Liver (tissue), 9 donors: Measurements from ENCODE around the gene ADORA2B. TPM values are rescaled to one million over a fixed set of nuclear protein-coding genes. Genes with fewer than 3 reads are reported as not detected.

Source experiments
- DNase-seq: peaks from one replicate; pipeline ENCODE4 v3.0.0-alpha.2; 2017; ENCODE audit warnings: low spot score
- H3K27ac ChIP-seq, 2 donors: one replicate each; pipeline ENCODE4 v1.7.0; 2013; ENCODE audit warnings: inconsistent platforms in 2 of 2, low read length in 2 of 2, control low read depth in 1 of 2, low read depth in 1 of 2, mild to moderate bottlenecking in 1 of 2
- H3K27me3 ChIP-seq, 4 donors: one replicate each; pipeline versions ENCODE4 v1.6.1 to v1.7.0; 2013; ENCODE audit warnings: low read length in 3 of 4, inconsistent platforms in 1 of 4, mild to moderate bottlenecking in 1 of 4, moderate library complexity in 1 of 4; ENCODE audit not compliant: control insufficient read depth in 4 of 4, insufficient read depth in 4 of 4
- H3K36me3 ChIP-seq, 4 donors: one replicate each; pipeline versions ENCODE4 v1.6.1 to v1.7.0; 2013; ENCODE audit warnings: low read length in 3 of 4, mild to moderate bottlenecking in 3 of 4, low read depth in 1 of 4, moderate library complexity in 1 of 4; ENCODE audit not compliant: control insufficient read depth in 4 of 4, insufficient read depth in 3 of 4
- H3K4me1 ChIP-seq, 4 donors: one replicate each; pipeline versions ENCODE4 v1.6.1 to v1.7.0; 2013; ENCODE audit warnings: low read length in 3 of 4, mild to moderate bottlenecking in 3 of 4, moderate library complexity in 1 of 4; ENCODE audit not compliant: control insufficient read depth in 4 of 4, insufficient read depth in 4 of 4
- H3K4me3 ChIP-seq, 3 donors: one replicate each; pipeline versions ENCODE4 v1.6.1 to v1.7.0; 2013; ENCODE audit warnings: low read length in 3 of 3, control low read depth in 1 of 3, low read depth in 1 of 3, mild to moderate bottlenecking in 1 of 3
- H3K9ac ChIP-seq, 2 donors: one replicate each; pipeline ENCODE4 v1.7.0; 2013; ENCODE audit warnings: low read length in 2 of 2, mild to moderate bottlenecking in 2 of 2, moderate library complexity in 2 of 2, control low read depth in 1 of 2, low read depth in 1 of 2
- H3K9me3 ChIP-seq, 4 donors: one replicate each; pipeline versions ENCODE4 v1.6.1 to v1.7.0; 2013; ENCODE audit warnings: low read length in 3 of 4; ENCODE audit not compliant: control insufficient read depth in 4 of 4
- ATF3 ChIP-seq: IDR thresholded peaks from 2 replicates; pipeline ENCODE4 v1.6.1; 2016; ENCODE audit warnings: antibody characterized with exemption
- CTCF ChIP-seq: fragments of 150-350 bp; IDR thresholded peaks from 2 replicates; pipeline ENCODE4 v1.5.1; 2017; ENCODE audit warnings: improper control_type of control experiment, low read depth, low read length; ENCODE audit not compliant: missing input control
- EGR1 ChIP-seq, 2 donors: IDR thresholded peaks; 2 replicates each; pipeline ENCODE4 v1.6.1; 2016 to 2018; ENCODE audit warnings: antibody characterized with exemption in 2 of 2, low read depth in 2 of 2
- GABPA ChIP-seq, 2 donors: IDR thresholded peaks in 1 of 2; conservative IDR thresholded peaks in 1 of 2; 2 replicates each; pipeline ENCODE4 v1.6.1; 2016; ENCODE audit warnings: antibody characterized with exemption in 2 of 2, mild to moderate bottlenecking in 1 of 2, moderate library complexity in 1 of 2
- HNF4A ChIP-seq, 2 donors: conservative IDR thresholded peaks; 2 replicates each; pipeline ENCODE4 v1.6.1; 2016; ENCODE audit warnings: antibody characterized with exemption in 2 of 2, mild to moderate bottlenecking in 2 of 2
- HNF4G ChIP-seq: IDR thresholded peaks from 2 replicates; pipeline ENCODE4 v1.6.1; 2016; ENCODE audit warnings: antibody characterized with exemption
- MAX ChIP-seq: IDR thresholded peaks from 2 replicates; pipeline ENCODE4 v1.6.1; 2016; ENCODE audit warnings: antibody characterized with exemption
- NR2F2 ChIP-seq: IDR thresholded peaks from 2 replicates; pipeline ENCODE4 v1.6.1; 2016; ENCODE audit warnings: antibody characterized with exemption
- RAD21 ChIP-seq, 2 donors: IDR thresholded peaks; 2 replicates each; pipeline ENCODE4 v1.6.1; 2016; ENCODE audit warnings: antibody characterized with exemption in 2 of 2, mild to moderate bottlenecking in 2 of 2
- REST ChIP-seq: IDR thresholded peaks from 2 replicates; pipeline ENCODE4 v1.6.1; 2016; ENCODE audit warnings: antibody characterized with exemption, mild to moderate bottlenecking
- RXRA ChIP-seq, 2 donors: IDR thresholded peaks; 2 replicates each; pipeline ENCODE4 v1.6.1; 2017 to 2018; ENCODE audit warnings: antibody characterized with exemption in 2 of 2, mild to moderate bottlenecking in 1 of 2
- SP1 ChIP-seq: IDR thresholded peaks from 2 replicates; pipeline ENCODE4 v1.6.1; 2018; ENCODE audit warnings: antibody characterized with exemption, mild to moderate bottlenecking
- TAF1 ChIP-seq: conservative IDR thresholded peaks from 2 replicates; pipeline ENCODE4 v1.6.1; 2016; ENCODE audit warnings: antibody characterized with exemption, mild to moderate bottlenecking
- YY1 ChIP-seq: IDR thresholded peaks from 2 replicates; pipeline ENCODE4 v1.6.1; 2016; ENCODE audit warnings: antibody characterized with exemption, mild to moderate bottlenecking
- ZBTB33 ChIP-seq: IDR thresholded peaks from 2 replicates; pipeline ENCODE4 v1.6.1; 2016; ENCODE audit warnings: antibody characterized with exemption
- WGBS: extraction: QIAGEN DNeasy Blood & Tissue Kit; methylation state at CpG from one replicate; pipeline ENCODE4 v1.1.7; 2013; 5-methylcytosine and 5-hydroxymethylcytosine counted together
- polyA plus RNA-seq, 2 donors: library from polyadenylated mRNA; stranded (reverse) in 1 of 2; unstranded in 1 of 2; fragments of 200-250 nt in 1 of 2; fragments of >200 nt in 1 of 2; fragmentation: Nextera tagmentation in 1 of 2; extraction: Ambion mirVana in 1 of 2; gene quantifications; one replicate each; pipeline versions ENCODE4 v1.2.1 to v1.2.3, GENCODE V29; 2013 to 2015
- total RNA-seq, 2 donors: library from RNA; depleted of rRNA; stranded (reverse); fragments of >200 nt; gene quantifications; one replicate each; pipeline ENCODE4 v1.2.3, GENCODE V29; 2014
- donor health status: healthy.
- donor health status: healthy.
- donor health status: healthy.
- donor health status: healthy.
- donor health status: healthy.

ADORA2B gene
- total and polyA plus RNA-seq, 4 donors, result 0.24 to 3.3 (median 0.28) TPM

GRCh38 chr17:15918261-15918660 lies 26.7 kb upstream of the ADORA2B start:
- Histone ChIP-seq H3K4me3 (no peak overlapping the region), H3K27ac (no peak overlapping the region), H3K27me3 (peaks cover 0 to 3% (median 0%) of the 10 kb centered on the region in 4 donors), H3K9me3 (peaks cover 0 to 5% (median 0%) of the 10 kb centered on the region in 4 donors), H3K9ac (no peak overlapping the region), H3K4me1 (peaks cover 0 to 5% (median 0%) of the 10 kb centered on the region in 4 donors), H3K36me3 (no peaks in the 10 kb centered on the region)
- DNase-seq, result no peak
- 94% methylated on average over 11 of the region's 11 CpGs for WGBS
- no peak for TF ChIP-seq NR2F2
- no peak for TF ChIP-seq GABPA (IDR thresholded peaks at IDR 0.05 in 1 of 2, conservative IDR thresholded peaks at IDR 0.05 in 1 of 2)
- no peak for TF ChIP-seq HNF4G
- TF ChIP-seq TAF1, result no peak
- TF ChIP-seq REST, result no peak
- no peak for TF ChIP-seq RAD21 (IDR thresholded peaks at IDR 0.05)
- no peak for TF ChIP-seq RXRA (IDR thresholded peaks at IDR 0.05)
- no peak for TF ChIP-seq CTCF
- TF ChIP-seq ZBTB33, result no peak
- no peak for TF ChIP-seq MAX
- no peak for TF ChIP-seq ATF3

GRCh38 chr17:15918661-15919259 lies 26.2 kb upstream of the ADORA2B start:
- no peak overlapping the region for H3K27ac ChIP-seq
- no peak overlapping the region for H3K4me3 ChIP-seq
- H3K4me1 ChIP-seq, result peaks cover 0 to 5% (median 0%) of the 10 kb centered on the region in 4 donors
- 91% methylated on average over 9 of the region's 9 CpGs for WGBS
- peaks cover 0 to 3% (median 0%) of the 10 kb centered on the region in 4 donors for H3K27me3 ChIP-seq
- H3K9ac ChIP-seq, result no peak overlapping the region
- H3K36me3 ChIP-seq, result no peaks in the 10 kb centered on the region
- DNase-seq, result no peak
- peaks cover 0 to 5% (median 0%) of the 10 kb centered on the region in 4 donors for H3K9me3 ChIP-seq
- no peak for TF ChIP-seq CTCF
- TF ChIP-seq HNF4G, result no peak
- no peak for TF ChIP-seq GABPA (IDR thresholded peaks at IDR 0.05 in 1 of 2, conservative IDR thresholded peaks at IDR 0.05 in 1 of 2)
- no peak for TF ChIP-seq EGR1 (IDR thresholded peaks at IDR 0.05; ENCODE audit: low read depth in 2 of 2)
- no peak for TF ChIP-seq ZBTB33
- TF ChIP-seq HNF4A (conservative IDR thresholded peaks at IDR 0.05), result no peak
- no peak for TF ChIP-seq YY1
- no peak for TF ChIP-seq RXRA (IDR thresholded peaks at IDR 0.05)
- no peak for TF ChIP-seq SP1
